DND-41 (cell line): ENCODE measurements around the gene FDXR.

Source experiments
- EZH2 ChIP-seq: IDR thresholded peaks from 3 replicates; pipeline ENCODE4 v1.6.1; 2012; ENCODE audit warnings: borderline replicate concordance, low read depth, mild to moderate bottlenecking, moderate library complexity, low read length, inconsistent platforms; ENCODE audit not compliant: severe bottlenecking
- TF ChIP-seq, protein P1 (sequence below): IDR thresholded peaks from 2 replicates; pipeline ENCODE4 v1.5.1; 2012; ENCODE audit warnings: borderline replicate concordance, low read length, moderate library complexity, mild to moderate bottlenecking; ENCODE audit not compliant: poor library complexity, severe bottlenecking; ENCODE audit errors: extremely low read depth

GRCh38 chr17:74822939-74823367 is 49.8 kb downstream of the FDXR start:
- no peak for TF ChIP-seq EZH2
- TF ChIP-seq, protein P1, sequence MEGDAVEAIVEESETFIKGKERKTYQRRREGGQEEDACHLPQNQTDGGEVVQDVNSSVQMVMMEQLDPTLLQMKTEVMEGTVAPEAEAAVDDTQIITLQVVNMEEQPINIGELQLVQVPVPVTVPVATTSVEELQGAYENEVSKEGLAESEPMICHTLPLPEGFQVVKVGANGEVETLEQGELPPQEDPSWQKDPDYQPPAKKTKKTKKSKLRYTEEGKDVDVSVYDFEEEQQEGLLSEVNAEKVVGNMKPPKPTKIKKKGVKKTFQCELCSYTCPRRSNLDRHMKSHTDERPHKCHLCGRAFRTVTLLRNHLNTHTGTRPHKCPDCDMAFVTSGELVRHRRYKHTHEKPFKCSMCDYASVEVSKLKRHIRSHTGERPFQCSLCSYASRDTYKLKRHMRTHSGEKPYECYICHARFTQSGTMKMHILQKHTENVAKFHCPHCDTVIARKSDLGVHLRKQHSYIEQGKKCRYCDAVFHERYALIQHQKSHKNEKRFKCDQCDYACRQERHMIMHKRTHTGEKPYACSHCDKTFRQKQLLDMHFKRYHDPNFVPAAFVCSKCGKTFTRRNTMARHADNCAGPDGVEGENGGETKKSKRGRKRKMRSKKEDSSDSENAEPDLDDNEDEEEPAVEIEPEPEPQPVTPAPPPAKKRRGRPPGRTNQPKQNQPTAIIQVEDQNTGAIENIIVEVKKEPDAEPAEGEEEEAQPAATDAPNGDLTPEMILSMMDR: no peak
